GM19193 (cell line): ENCODE data around the gene DHRSX.

Experiments
- POLR2A ChIP-seq: IDR thresholded peaks from 4 replicates; pipeline ENCODE4 v1.6.1; 2011; ENCODE audit not compliant: insufficient read depth, insufficient read length; ENCODE audit errors: extremely low read depth

The DHRSX gene

DNA sequence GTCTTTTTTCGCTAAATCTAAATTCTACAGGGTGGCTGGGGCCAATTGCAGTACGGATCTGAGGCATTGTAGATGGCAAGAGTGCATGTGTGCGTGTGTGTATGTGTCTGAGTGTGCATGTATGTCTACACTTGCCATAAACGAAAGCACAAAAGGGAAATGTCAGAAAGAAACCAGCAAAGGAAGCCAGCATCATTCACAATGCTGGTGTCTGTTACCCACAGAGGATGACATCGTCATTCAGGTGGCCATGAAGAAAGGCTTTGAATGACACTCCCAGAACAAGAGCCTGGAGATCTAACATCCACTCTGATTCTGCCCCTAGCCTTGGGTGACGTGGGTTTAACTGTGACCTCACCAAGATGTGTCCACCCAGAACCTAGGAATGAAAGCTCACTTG, 124.6 kb downstream of the DHRSX start:
- no peak for TF ChIP-seq POLR2A

DNA sequence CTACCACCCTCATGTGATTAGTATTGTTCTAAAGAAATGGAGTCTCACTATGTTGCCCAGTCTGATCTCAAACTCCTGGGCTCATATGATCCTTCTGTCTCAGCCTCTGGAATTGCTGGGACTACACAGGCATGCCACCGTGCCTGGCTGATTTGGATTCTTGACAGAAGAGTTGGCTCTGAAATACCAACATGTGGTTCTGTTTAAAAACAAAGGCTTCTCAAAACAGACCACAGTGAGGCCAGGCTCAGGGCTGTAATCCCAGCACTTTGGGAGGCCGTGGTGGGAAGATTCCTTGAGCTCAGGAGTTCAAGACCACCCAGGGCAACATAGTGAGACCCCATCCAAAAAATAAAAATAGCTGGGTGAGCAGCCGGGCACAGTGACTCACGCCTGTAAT, 126.7 kb downstream of the DHRSX start:
- TF ChIP-seq POLR2A = no peak

DNA sequence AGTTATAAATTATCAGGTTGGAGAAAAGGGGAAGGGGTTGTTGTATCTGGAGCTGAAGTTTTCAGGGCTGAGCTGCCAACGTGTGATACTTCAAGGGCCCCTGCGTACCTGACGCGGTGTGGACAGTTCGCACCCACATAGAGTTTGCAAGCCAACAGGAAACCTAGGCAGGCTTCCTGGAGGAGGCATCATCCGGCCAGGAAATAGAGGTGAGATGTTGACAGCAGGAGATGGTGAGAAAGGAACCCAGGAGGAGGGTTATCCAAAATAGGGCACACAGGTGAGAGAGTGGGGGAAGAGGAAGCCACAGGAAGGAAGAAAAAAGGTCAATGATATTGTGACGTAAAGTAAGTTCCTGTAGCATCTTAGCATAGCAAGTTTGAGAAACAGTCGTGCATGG, 127.2 kb downstream of the DHRSX start:
- no peak for TF ChIP-seq POLR2A

DNA sequence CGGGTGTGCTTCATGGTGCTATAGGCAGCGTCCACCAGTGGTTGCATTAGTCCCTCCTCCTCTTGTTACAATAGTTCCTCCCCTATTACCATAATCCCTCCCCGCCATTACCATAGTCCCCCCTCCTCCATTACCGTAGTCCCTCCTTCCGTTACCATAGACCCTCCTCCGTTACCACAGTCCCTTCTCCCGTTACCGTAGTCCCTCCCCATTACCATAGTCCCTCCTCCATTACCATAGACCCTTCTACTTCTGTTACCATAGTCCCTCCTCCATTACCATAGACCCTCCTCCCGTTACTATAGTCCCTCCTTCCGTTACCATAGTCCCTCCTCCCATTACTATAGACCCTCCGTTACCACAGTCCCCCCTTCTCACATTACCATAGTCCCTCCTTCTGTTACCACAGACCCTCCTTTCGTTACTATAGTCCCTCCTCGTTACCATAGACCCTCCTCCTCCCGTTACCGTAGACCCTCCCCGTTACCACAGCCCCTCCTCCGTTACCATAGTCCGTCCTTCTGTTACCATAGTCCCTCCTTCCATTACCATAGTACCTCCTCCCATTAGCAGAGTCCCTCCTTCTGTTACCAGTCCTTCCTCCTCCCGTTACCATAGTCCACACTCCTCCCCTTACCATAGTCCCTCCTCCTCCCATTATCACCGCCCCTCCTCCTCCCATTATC, 129.6 kb downstream of the DHRSX start:
- no peak for TF ChIP-seq POLR2A

DNA sequence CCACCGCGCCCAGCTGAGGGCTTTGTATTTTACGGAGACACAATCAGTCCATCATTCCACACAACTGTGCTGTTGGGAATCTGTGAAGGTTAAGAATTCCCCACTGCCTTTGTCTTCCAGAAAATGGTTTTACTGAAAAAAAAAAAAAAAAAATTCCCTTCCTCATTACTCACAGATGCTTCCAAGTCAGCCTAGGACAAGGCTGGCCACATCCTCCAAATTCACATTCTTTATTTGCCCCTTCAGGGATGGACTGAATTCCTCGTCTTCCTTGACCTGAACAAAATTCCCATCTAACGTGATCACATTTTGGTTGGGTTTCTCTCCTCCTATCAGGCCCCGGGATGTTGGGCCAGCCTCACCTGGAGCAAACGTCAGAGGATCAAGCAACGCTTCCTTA, 130.3 kb downstream of the DHRSX start:
- TF ChIP-seq POLR2A = no peak

DNA sequence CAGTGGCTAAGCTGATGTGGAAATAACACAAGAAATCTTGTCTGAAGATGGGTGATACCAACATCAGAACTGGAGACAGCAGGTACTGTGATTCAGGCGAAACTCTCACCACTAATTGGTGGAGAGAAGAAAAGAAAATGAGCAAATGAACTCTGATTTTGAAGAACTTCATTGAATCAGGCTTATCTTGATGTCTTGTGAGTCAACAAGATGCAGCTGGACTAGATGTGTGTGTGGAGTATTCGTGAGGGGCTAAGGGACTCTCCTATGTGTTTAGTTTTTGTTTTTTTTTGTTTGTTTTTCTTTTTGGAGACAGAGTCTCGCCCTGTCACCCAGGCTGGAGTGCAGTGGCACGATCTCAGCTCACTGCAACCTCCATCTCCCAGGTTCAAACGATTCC, 131.6 kb downstream of the DHRSX start:
- no peak for TF ChIP-seq POLR2A

DNA sequence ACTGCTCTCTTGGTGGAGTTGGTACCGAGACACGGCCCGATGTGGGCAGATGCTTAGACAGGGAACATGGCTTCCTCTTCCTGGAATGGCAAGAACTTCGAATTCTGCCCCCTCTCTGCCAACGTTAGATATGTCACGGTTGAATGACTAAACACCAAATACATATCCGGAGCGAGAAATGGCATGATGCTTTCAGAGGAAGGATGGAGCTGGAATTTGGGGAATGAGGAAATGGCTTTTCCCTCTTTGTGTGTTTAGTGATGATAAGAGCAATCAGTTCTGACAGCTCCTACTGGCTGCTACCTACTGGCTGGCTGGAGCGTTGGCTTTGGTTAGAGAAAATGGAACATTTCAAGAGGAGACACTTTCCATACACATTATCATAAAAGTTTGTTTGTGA, 140.0 kb downstream of the DHRSX start:
- no peak for TF ChIP-seq POLR2A

DNA sequence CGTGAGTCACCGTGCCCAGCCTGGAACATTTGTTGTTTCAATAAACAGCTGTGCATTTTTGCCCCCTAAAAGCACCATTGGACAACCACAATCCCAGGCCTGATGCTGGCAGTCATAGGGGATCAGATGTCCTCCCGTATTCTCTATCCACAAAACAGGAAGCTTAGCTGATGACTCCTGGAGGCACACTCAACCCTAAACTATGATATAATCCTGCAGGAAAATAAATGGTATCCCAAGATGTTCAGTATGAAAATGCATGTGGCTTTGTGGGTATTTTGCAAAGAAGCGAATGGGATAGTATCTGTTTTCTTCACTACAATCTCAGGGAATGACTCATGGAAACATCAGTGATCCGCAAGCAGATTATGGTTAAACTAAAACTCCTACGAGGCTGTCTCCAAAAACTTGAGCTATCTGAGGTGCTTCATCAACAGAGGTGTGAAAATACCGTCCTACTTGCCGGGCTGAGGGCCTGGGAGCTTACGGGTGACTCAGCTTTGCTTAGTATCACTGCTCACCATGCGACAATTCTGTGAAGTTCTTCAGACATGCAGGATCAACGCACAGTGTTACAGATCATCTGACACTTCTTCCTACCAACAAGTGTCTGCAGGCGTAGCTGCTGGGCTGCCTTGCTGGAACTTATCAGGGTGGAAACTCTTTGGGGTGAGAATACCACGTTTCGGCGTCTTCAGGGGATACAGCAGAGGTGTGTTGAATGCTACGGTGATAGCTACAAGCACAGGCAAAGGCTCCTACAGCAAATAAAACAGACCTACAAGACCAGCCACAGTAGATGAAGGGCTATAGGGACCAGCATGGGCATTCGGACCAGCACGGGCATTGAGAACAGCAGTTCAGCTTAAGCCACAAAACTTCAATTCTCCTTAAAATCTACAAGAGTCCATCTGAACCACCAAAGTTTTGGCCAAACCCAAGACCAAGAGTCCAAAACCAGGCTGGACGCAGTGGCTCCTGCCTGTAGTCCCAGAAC, 148.5 kb downstream of the DHRSX start:
- TF ChIP-seq POLR2A = no peak

DNA sequence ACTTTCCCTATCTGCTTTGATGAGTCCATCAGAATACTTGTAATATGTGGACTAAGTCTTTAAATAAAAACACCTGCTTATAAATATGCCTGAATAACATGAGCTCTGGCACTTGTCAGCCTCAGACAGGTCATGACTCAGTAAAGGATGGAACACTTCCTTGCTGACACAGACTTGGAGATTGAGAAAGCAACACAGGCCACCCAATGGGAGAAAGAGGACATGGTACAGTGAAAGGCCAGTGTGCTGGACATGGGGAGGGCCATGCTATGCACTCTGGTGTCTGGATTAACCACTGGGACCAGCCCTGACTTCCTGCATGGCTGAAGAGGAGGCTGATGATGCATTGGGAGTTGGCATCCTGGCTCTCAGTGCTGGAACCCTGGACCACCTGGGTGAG, 149.5 kb downstream of the DHRSX start:
- TF ChIP-seq POLR2A = no peak

DNA sequence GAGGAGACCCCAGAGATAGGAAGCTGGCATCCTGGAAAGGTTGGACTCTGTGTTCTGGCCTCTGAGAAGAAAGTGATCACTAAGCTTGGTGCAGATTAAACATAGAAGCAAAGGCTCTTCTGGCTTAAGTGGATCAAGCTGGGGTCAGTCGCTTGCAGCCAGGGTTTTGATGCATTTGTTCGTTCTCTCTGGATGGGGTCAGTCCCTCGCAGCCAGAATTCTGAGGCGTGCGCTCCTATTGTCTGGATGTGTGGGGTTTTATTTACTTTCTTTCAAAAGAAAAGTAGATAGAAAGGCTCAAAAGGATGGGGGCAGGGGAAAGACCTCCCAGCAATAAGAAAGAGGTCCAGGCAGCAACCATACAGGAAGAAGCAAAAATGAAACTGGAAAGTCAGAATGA, 152.6 kb downstream of the DHRSX start:
- TF ChIP-seq POLR2A = no peak

DNA sequence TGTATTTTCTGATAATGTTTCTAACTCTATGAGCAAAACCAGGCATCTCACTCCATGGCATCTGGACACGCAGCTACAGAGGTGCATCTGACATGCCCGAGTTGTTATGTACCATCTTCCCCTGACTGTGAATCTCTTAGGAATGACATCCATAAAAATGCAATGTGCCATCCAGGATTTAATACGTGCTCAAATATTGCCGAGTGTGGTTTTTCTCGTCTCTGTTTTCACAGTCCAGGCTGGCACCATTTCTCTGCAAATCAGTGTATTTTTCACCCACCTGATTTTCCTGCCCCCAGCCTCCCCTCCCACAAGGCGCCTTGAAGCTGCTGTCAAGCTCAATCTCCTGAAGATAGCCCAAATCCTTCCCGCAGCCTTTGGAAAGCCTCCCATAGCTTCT, 154.6 kb downstream of the DHRSX start:
- no peak for TF ChIP-seq POLR2A

DNA sequence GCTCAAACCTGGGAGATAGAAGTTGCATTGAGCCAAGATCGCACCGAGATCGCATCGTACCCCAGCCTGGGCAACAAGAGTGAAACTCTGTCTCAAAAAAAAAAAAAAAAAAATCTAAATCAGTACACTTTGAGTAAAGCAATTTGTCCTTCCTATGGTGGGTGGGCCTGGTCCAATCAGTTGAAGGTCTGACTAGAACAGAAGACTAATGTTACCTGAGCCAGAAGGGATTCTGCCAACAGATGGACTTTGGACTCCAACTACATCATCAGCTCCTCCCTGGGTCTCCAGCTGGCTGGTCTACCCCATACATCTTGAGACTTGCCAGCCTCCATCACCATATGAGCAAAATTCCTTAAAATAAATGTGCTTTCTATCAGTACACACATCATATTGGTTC, 155.2 kb downstream of the DHRSX start:
- no peak for TF ChIP-seq POLR2A

DNA sequence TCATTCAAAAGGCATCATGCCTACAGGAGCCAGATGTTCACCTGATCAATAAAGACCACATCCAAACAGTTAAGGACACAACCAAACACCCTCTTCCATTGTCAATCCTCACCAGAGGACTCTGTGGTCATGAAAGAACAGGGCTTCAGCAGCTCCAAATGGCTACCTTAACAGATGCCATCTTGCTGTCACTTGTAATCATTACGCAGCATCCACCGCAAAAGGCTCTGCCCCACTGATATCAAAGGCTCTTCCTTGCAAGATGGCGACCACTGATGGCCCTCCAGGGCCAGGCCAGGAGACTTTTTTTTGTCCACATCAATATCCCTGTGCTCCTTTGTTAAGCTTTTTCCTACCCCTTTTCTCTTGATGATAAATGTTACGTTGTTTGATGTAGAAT, 157.4 kb downstream of the DHRSX start:
- TF ChIP-seq POLR2A = no peak

DNA sequence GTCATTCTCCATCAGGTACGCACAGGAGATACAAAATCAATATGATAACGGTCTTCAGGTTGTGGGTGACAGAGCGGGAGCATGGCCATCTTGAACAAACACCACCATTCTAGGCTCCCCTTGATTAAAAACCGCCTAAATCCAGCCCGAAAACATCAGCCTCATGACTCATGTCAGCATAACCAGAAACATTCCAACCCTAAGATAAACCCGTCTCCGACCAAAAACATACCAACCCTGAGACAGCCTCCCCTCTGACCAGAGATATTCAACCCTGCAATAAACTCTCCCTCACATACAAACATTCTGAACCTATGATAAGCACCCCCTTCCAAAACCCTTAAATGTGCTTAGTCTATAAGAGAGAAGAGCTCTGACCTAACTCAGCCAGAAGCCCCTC, 157.9 kb downstream of the DHRSX start:
- TF ChIP-seq POLR2A = no peak

DNA sequence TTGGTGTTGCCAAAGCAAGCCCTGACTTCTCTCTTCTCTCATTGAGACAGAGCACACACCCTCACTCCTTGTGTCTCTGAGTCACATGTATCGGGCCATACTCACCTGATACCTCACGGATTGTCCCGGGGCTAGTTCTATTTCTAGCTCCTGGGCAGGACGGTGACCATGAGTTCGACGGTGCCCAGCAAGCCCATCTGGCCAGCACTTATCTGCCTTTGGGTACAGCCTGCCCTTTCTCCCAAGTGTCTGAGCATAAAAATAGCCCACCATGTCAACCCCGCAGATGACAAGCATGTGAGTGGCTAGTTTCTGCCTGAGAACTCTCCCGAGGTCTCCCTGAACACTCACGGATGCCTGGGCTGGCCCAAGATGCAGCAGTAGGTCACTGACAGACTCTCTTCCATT, 158.5 kb downstream of the DHRSX start:
- TF ChIP-seq POLR2A = no peak

DNA sequence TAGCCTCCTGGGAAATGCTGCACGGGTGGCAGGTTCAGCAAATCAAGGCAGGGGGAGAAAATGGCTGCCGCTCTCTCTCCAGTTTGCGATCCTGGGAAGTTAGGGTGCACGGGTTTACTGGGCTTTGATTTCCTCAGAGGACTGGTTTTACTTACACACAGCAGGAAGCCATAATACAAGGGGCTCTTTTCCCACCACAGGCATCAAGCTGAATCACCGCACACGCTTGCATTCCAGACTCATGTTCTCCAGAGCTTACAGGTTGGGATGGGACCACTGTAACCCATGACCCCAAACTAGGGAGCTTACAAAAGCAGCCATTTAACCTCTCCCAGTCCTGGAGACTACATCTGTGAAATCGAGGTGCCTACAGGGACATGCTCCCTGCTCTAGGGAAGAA, 159.8 kb downstream of the DHRSX start:
- TF ChIP-seq POLR2A = no peak

DNA sequence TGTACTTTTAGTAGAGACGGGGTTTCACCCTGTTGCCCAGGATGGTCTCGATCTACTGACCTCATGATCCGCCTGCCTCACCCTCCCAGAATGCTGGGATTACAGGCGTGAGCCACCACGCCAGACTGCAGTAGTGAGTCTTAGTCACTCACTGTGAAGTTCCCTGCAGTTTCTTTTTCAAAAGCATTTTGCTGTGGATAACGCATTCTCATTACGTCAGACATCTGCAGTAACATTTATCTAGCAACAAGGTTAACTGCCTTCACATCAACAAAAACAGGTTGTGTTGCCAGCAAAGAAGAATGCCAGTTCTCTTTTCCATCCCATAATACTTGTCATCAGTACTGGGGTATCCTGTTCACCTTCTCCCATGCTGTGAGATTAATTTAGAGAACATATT, 164.6 kb downstream of the DHRSX start:
- no peak for TF ChIP-seq POLR2A

DNA sequence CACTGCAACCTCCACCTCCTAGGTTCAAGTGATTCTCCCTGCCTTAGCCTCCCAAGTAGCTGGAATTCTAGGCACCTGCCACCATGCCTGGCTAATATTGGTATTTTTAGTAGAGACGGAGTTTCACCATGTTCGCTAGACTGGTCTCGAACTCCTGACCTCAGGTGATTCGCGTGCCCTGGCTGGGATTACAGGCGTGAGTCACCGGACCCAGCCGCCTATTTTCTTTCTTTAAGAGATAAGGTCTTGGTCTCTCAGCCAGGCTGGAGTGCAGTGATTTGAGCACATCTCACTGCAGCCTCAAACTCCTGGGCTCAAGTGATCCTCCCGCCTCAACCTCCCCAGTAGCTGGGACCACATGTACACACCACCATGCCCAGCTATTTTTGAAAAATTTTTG, 166.5 kb downstream of the DHRSX start:
- no peak for TF ChIP-seq POLR2A
